ENCODE measurements around the gene ICOS.

DNA sequence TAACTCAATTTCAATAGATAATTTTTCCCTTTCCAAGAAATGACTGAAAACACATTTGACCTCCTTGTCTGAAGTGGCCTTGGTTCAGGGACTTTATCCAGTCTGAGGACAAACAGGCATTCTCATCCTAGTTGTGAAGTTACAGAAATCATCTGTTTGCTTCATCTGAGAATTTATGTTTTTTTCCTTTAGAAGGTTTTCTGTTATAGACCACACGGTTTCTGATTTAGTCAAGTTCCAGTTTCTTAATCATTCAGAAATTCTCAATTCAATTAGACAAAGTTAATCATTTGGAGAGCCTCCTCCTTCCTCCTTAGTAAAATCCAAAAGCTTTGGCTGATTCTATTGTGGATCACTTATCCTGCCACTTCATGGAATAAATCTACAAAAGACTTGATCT is 60.9 kb downstream of the ICOS start:
- TF ChIP-seq, protein P1, sequence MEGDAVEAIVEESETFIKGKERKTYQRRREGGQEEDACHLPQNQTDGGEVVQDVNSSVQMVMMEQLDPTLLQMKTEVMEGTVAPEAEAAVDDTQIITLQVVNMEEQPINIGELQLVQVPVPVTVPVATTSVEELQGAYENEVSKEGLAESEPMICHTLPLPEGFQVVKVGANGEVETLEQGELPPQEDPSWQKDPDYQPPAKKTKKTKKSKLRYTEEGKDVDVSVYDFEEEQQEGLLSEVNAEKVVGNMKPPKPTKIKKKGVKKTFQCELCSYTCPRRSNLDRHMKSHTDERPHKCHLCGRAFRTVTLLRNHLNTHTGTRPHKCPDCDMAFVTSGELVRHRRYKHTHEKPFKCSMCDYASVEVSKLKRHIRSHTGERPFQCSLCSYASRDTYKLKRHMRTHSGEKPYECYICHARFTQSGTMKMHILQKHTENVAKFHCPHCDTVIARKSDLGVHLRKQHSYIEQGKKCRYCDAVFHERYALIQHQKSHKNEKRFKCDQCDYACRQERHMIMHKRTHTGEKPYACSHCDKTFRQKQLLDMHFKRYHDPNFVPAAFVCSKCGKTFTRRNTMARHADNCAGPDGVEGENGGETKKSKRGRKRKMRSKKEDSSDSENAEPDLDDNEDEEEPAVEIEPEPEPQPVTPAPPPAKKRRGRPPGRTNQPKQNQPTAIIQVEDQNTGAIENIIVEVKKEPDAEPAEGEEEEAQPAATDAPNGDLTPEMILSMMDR (IDR thresholded peaks at IDR 0.05 in 2 of 3, conservative IDR thresholded peaks at IDR 0.05 in 1 of 3; ENCODE audit: insufficient read depth in 2 of 3, low read depth in 1 of 3, low read length in 3 of 3) = no peak
- TF ChIP-seq FOXM1 (IDR thresholded peaks at IDR 0.05; ENCODE audit: low read depth) = no peak
- no peak for TF ChIP-seq FOXM1 (CRISPR knock-in tag; IDR thresholded peaks at IDR 0.05; ENCODE audit: low read depth)
- TF ChIP-seq ETV6 (IDR thresholded peaks at IDR 0.05; ENCODE audit: borderline replicate concordance in 1 of 2, low read depth in 2 of 2, low read length in 1 of 2) = no peak
- TF ChIP-seq ETV6 (CRISPR knock-in tag; IDR thresholded peaks at IDR 0.05; ENCODE audit: borderline replicate concordance) = no peak
- no peak for TF ChIP-seq KDM5B (IDR thresholded peaks at IDR 0.05; ENCODE audit: insufficient replicate concordance, low read depth, low read length)
- TF ChIP-seq EP300 (IDR thresholded peaks at IDR 0.05; ENCODE audit: low read length) = no peak
- TF ChIP-seq, protein P2, sequence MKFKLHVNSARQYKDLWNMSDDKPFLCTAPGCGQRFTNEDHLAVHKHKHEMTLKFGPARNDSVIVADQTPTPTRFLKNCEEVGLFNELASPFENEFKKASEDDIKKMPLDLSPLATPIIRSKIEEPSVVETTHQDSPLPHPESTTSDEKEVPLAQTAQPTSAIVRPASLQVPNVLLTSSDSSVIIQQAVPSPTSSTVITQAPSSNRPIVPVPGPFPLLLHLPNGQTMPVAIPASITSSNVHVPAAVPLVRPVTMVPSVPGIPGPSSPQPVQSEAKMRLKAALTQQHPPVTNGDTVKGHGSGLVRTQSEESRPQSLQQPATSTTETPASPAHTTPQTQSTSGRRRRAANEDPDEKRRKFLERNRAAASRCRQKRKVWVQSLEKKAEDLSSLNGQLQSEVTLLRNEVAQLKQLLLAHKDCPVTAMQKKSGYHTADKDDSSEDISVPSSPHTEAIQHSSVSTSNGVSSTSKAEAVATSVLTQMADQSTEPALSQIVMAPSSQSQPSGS (CRISPR knock-in tag; IDR thresholded peaks at IDR 0.05) = no peak

Measured in K562 (cell line).